Measurements from ENCODE around the gene FSTL5. TPM values are rescaled to one million over a fixed set of nuclear protein-coding genes. Genes with fewer than 3 reads are reported as not detected.

FSTL5 gene
- total RNA-seq, 1 experiment from 2014 or later: 1.9 TPM

GRCh38 chr4:161336621-161337020 lies 827.2 kb downstream of the FSTL5 start:
- BruUV-seq (replicated peaks): no TSS peak
- CTCF ChIA-PET: no interaction called here

GRCh38 chr4:161336016-161336530 lies 827.7 kb downstream of the FSTL5 start:
- Histone ChIP-seq H3K9me3 (no peaks in the 10 kb centered on the region), H3K4me3 (ENCODE audit: low read depth, low read length) (no peak overlapping the region), H3K4me1 (no peaks in the 10 kb centered on the region), H3K27me3 (replicated peaks; ENCODE audit: control insufficient read depth, insufficient read depth, low read length) (no peaks in the 10 kb centered on the region), H3K36me3 (ENCODE audit: control insufficient read depth, insufficient read depth, low read length) (no peaks in the 10 kb centered on the region)
- intact Hi-C loops (cut with micrococcal nuclease; ENCODE audit: unreplicated experiment): no loop called here
- no TSS peak for BruUV-seq (replicated peaks)
- Mint-ChIP-seq H3K27ac (ENCODE audit: unreplicated experiment) (no peak overlapping the region), H3K4me1 (ENCODE audit: low read depth, unreplicated experiment) (no peaks in the 10 kb centered on the region), H3K36me3 (ENCODE audit: insufficient read depth, unreplicated experiment) (no peaks in the 10 kb centered on the region), H3K4me3 (ENCODE audit: unreplicated experiment) (no peak overlapping the region), H3K9me3 (ENCODE audit: unreplicated experiment) (no peaks in the 10 kb centered on the region), H3K27me3 (ENCODE audit: insufficient read depth, unreplicated experiment) (no peaks in the 10 kb centered on the region)
- DNase-seq: no peak
- CTCF ChIA-PET: no interaction called here
- TF ChIP-seq, protein P1, sequence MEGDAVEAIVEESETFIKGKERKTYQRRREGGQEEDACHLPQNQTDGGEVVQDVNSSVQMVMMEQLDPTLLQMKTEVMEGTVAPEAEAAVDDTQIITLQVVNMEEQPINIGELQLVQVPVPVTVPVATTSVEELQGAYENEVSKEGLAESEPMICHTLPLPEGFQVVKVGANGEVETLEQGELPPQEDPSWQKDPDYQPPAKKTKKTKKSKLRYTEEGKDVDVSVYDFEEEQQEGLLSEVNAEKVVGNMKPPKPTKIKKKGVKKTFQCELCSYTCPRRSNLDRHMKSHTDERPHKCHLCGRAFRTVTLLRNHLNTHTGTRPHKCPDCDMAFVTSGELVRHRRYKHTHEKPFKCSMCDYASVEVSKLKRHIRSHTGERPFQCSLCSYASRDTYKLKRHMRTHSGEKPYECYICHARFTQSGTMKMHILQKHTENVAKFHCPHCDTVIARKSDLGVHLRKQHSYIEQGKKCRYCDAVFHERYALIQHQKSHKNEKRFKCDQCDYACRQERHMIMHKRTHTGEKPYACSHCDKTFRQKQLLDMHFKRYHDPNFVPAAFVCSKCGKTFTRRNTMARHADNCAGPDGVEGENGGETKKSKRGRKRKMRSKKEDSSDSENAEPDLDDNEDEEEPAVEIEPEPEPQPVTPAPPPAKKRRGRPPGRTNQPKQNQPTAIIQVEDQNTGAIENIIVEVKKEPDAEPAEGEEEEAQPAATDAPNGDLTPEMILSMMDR (IDR thresholded peaks at IDR 0.05; ENCODE audit: insufficient read depth in 1 of 2, low read depth in 1 of 2, low read length in 1 of 2, severe bottlenecking in 1 of 2, unreplicated experiment in 1 of 2): no peak
- POLR2A ChIA-PET: no interaction called here

More at GRCh38 chr4:161336621-161337020, 827.2 kb downstream of the FSTL5 start:
- H3K27me3 ChIP-seq (replicated peaks; ENCODE audit: control insufficient read depth, insufficient read depth, low read length): no peaks in the 10 kb centered on the region
- Mint-ChIP-seq H3K27me3 (ENCODE audit: insufficient read depth, unreplicated experiment) (no peaks in the 10 kb centered on the region), H3K36me3 (ENCODE audit: insufficient read depth, unreplicated experiment) (no peaks in the 10 kb centered on the region), H3K27ac (ENCODE audit: unreplicated experiment) (no peak overlapping the region), H3K4me1 (ENCODE audit: low read depth, unreplicated experiment) (no peaks in the 10 kb centered on the region), H3K4me3 (ENCODE audit: unreplicated experiment) (no peak overlapping the region), H3K9me3 (ENCODE audit: unreplicated experiment) (no peaks in the 10 kb centered on the region)
- intact Hi-C loops (cut with micrococcal nuclease; ENCODE audit: unreplicated experiment): no loop called here
- H3K36me3 ChIP-seq (ENCODE audit: control insufficient read depth, insufficient read depth, low read length): no peaks in the 10 kb centered on the region
- H3K9me3 ChIP-seq: no peaks in the 10 kb centered on the region
- POLR2A ChIA-PET: no interaction called here
- TF ChIP-seq, protein P1 (IDR thresholded peaks at IDR 0.05; ENCODE audit: insufficient read depth in 1 of 2, low read depth in 1 of 2, low read length in 1 of 2, severe bottlenecking in 1 of 2, unreplicated experiment in 1 of 2): no peak
- H3K4me3 ChIP-seq (ENCODE audit: low read depth, low read length): no peak overlapping the region
- no peak for DNase-seq
- H3K4me1 ChIP-seq: no peaks in the 10 kb centered on the region
